ENCODE data around the gene FUT4.
"Not testable (repeated sequence)": the region's sequence is repeated elsewhere in the genome, so short reads cannot be mapped to it uniquely, and the experiment has no call there.

Gene FUT4

DNA sequence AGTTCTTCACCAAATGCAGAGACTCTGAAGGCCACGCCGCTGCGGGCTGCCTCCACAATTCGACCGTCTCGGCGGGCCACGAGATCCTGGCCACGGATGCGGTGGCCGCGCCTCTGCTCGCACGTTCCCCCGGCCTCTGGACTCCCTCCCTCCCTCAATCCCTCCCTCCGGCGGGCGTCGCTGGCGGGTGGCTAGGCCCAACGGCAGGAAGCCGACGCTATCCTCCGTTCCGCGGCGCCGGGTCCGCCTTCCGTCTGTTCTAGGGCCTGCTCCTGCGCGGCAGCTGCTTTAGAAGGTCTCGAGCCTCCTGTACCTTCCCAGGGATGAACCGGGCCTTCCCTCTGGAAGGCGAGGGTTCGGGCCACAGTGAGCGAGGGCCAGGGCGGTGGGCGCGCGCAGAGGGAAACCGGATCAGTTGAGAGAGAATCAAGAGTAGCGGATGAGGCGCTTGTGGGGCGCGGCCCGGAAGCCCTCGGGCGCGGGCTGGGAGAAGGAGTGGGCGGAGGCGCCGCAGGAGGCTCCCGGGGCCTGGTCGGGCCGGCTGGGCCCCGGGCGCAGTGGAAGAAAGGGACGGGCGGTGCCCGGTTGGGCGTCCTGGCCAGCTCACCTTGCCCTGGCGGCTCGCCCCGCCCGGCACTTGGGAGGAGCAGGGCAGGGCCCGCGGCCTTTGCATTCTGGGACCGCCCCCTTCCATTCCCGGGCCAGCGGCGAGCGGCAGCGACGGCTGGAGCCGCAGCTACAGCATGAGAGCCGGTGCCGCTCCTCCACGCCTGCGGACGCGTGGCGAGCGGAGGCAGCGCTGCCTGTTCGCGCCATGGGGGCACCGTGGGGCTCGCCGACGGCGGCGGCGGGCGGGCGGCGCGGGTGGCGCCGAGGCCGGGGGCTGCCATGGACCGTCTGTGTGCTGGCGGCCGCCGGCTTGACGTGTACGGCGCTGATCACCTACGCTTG lies at the start of gene FUT4:
Gene FUT4 (plus strand): TSS at position 227 of the 951 bp plus-strand sequence. CDS start 213 bp downstream, at position 440.
- DNase-seq = peak; percentile 61

GRCh38 chr11:94494126-94494680 lies 49.5 kb upstream of the FUT4 start:
- no peak for DNase-seq

GRCh38 chr11:94500181-94500580 lies 43.5 kb upstream of the FUT4 start:
- DNase-seq = no peak

- no peak for DNase-seq
These were observed 42.2 kb upstream of the FUT4 start for GRCh38 chr11:94501522-94501921.

GRCh38 chr11:94504689-94505293 lies 38.9 kb upstream of the FUT4 start:
- DNase-seq = no peak

GRCh38 chr11:94506513-94506912 lies 37.2 kb upstream of the FUT4 start:
- DNase-seq = not testable (repeated sequence)

DNA sequence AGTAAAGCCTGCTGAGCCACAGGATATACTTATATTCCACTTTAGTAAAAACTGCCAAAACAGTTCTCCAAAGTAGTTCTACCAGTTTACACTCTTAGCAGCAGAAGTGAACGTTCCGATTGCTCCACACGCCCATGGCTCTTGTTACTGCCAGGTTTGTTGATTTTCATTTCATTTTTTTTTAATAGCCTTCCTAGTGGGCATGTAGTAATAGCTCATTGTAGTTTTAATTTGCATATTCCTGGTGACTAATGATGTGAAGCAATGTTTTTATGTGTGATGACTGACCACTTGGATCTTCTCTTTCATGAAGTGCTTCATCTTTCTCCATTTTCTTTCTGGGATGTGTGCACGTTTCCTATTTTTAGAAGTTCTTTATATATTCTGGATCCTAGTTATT lies 36.2 kb upstream of the FUT4 start:
- no peak for DNase-seq

DNA sequence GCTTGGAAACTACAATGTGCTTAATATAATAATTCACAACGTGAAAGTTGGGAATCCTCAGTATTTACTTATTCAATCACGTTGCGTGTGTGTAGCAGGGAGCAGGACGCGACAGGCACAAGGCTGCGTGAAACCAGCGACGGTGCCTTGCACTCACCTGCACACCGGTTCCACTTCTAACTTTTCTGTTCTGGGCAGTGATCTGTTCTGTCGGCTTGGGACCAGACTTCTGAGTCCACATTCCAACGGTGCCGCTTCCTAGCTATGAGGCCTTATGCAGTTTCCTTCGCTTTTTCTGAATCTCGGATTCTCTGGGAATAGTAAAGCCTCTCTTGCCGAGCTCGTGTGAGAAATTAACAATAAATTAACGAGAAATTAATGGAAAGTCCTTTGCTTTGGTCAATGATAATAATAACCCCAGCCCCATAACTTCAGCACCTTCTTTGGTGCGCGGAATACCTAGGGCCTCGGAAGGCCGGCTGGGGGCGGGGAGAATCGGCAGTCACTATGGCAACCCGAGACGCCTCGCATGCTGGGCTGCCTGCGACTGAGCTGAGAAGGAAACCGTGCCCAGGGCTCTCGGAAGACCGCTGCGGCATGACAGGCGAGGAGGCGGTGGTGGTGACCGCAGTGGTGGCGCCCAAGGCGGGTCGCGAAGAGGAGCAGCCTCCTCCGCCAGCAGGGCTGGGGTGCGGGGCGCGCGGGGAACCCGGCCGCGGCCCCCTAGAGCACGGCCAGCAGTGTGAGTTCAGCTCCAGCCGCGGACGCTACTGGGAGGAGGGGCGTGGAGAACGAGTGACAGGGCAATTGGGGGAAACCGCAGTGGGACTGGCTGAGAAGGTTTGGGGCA lies 31.6 kb upstream of the FUT4 start, which contains the start of gene C11orf97:
Gene C11orf97 (plus strand): TSS at position 530 of the 850 bp plus-strand sequence. CDS start 68 bp downstream, at position 598.
- no peak for DNase-seq

GRCh38 chr11:94513091-94513490 lies 30.6 kb upstream of the FUT4 start:
- peak; percentile 60 for DNase-seq

GRCh38 chr11:94515398-94515797 lies 28.3 kb upstream of the FUT4 start:
- DNase-seq = no peak

- no peak for DNase-seq
These were observed 27.0 kb upstream of the FUT4 start for GRCh38 chr11:94516725-94517124.

DNA sequence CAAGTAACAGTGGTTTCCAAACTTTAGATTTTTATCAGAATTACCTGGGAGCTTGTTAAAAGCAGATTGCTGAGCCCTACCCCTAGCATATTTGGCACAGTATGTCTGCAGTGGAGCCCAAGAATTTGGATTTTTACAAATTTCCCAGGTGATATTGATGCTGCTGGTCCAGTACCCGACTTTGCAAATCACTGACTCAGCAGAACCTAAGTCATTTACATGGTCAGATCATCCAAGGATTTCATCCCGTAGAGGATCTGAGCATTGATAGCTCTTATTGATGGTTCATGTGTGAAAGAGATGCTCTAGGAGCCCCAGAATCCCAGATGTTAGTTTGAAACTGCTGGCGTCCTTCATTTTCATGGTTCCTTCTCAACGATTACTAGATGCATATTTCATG lies 25.4 kb upstream of the FUT4 start:
- DNase-seq = no peak

GRCh38 chr11:94519478-94520084 lies 24.1 kb upstream of the FUT4 start:
- DNase-seq = no peak

- no peak for DNase-seq
These were observed 22.0 kb upstream of the FUT4 start for GRCh38 chr11:94521684-94522083.

GRCh38 chr11:94524341-94524740 lies 19.4 kb upstream of the FUT4 start:
- DNase-seq = no peak

- no peak for DNase-seq
These were observed 18.0 kb upstream of the FUT4 start for GRCh38 chr11:94525546-94526324.

DNA sequence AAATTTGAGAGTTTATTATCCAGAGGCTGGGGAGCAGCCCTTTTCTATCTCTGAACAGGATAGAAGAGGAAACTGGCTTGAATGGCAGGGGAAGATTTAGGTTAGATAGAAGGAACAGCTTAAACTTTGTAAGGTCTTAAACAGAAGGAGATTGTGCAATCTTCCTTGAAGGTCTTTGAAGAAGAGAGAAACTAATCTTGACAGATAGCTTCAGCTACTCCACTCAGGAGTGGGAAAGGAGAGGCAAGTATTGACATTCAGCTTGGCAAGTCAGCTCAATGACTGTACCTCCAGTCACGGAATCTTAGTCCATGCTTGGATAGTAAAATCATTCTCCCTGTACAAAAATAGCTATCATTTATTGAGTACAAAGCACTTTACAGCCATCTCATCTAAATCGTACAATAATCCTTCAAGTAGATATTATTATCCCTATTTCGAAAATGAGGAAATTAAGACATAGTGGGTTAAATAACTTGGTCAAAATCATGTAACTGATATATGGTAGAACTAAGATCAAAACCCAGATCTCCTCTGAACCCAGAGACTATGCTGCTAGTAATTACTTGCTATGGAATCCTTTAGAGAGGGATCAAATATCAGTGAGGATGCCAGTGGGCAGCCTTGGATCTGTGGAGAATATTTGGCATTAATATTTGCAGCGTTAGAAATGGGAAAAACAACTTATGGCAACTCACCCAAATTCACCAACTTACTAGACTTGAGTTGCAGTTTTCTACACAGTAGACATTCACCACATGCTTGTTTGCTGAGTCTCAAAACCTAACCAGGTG lies 16.9 kb upstream of the FUT4 start:
- DNase-seq = no peak

DNA sequence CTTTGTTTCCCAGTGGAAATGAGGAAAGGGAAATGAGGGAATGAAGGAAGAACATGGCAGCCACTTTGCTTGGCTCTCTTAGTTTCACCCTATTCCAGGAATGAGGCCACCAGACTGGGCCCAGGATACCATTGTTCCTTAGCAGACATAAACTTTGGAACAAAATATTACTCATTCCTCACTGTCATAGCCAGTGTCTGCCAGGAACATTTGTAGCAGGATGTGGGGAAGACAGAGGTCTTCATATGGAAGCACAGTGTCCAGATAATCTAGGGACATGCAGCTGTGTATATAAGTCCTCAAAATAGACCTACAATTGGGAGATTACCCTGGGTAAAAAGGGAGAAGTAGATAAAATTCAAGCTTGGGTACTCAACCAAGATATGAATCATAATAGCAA lies 15.2 kb upstream of the FUT4 start:
- DNase-seq = no peak

- no peak for DNase-seq
These were observed 11.5 kb upstream of the FUT4 start for GRCh38 chr11:94532211-94532610.

DNA sequence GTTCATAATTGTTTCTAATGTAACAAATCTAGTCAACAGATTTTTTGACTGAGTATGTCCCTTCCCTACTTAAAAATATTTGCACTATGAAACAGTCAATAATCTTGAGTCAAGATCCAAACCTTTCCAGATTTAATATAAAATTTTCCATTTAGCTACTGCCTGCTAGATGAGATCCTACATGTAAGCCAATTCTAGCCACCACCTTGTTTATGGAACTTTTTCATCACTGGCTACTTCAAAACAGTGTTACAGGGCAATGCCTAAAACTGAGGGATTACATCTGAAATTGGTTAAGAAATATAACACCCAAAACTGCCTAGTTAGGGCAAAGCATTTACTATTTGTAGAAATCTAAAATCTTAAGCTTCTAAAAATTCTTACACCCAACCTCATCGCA lies 10.5 kb upstream of the FUT4 start:
- DNase-seq = no peak

Measured in NCI-H2107 (cell line).